GM21423 (cell line): ENCODE measurements around the gene SEC24A.
"Not testable (repeated sequence)": the region's sequence is repeated elsewhere in the genome, so short reads cannot be mapped to it uniquely, and the experiment has no call there.

Experiments used
- ATAC-seq: cut with Tn5 transposase; IDR thresholded peaks from one replicate; pipeline ENCODE4 v1.9.1; 2021; ENCODE audit warnings: mild to moderate bottlenecking, moderate library complexity; ENCODE audit not compliant: unreplicated experiment

Gene SEC24A

DNA sequence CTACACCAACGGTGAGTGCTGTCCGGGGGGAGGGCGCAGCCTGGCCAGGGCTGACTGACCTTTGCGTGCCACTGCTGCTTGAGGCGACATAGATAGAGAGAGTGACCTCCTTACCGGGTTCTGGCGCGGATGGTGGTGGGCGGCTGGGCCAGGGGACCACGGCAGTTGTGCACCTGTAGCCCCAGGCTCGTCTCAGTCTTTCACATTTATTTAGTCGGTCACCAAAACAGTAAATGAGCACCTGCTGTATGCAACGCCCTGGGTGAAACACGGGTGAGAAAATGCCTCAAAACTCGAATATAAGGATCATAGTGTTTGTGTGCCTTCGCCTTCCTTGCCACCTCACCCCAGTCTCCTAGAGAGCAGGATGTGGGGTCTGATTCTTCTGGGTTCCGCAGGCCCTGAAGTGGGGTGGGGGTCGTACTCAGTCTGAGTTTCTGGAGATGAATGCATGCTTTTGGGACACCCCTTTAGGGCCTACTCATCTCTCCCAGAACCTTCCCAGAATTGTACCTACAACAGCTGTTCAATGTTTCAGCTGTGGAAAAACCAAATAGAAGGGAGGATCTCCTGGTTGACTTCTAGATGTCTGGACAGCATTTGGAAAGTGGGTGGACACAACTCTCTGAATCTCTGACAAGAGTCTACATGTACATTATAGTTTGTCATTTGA, 714 bp downstream of the SEC24A start:
- peak; percentile 17 for ATAC-seq

DNA sequence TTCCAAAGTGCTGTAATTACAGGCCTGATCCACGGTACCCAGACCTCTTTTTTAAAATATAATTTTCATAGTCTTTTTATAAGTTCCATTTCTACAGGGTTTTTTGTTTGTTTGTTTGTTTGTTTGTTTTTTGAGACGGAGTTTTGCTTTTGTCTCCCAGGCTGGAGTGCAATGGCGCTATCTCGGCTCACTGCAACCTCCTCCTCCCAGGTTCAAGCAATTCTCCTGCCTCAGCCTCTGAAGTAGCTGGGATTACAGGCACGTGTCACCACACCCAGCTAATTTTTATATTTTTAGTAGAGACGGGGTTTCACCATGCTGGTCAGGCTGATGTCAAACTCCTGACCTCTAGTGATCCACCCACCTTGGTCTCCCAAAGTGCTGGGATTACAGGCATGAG, 2.1 kb downstream of the SEC24A start:
- not testable (repeated sequence) for ATAC-seq

DNA sequence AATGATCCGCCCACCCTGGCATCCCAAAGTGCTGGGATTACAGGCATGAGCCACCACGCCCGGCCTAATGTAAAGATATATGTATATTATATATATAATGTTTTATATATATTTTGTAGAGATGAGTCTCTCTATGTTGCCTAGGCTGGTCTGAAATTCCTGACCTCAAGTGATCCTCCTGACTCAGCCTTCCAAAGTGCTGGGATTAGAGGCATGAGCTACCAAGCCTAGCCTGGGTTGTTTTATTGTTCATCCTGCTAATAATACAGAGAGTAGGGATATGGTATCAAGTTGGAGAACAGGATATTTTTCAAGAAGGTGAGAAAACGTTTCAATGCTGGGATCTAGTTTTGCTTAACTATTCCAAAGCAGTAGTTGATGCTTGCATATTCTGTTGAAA, 2.9 kb downstream of the SEC24A start:
- ATAC-seq = no peak

DNA sequence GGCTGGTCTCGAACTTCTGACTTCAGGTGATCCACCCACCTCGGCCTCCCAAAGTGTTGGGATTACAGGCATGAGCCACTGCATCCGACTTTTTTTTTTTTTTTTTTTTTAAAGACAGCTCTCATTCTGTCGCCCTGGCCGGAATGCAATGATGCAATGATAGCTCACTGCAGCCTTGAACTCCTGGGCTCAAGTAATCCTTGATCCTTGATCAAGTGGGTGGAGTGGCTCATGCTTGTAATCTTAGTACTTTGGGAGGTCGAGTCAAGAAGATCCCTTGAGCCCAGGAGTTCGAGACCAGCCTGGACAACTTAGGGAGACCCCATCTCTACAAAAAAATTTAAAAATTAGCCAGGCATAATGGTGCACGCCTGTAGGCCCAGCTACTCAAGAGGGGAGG, 8.1 kb downstream of the SEC24A start:
- no peak for ATAC-seq

DNA sequence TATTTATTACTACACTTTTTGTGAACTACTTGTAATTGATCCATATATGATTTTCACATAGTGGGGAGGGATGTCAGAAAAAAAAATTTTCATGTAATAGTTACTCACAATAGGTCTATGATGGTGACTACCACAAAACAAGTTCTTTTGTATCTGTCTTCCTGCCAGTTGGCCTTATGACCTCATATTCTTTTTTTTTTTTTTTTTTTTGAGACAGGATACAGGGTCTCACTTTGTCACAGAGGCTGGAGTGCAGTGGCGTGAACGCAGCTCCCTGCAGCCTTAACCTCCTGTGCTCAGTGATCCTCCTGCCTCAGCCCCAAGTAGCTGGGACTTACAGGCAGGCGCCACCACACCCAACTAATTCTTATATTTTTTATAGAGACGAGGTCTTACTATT, 10.9 kb downstream of the SEC24A start:
- no peak for ATAC-seq

DNA sequence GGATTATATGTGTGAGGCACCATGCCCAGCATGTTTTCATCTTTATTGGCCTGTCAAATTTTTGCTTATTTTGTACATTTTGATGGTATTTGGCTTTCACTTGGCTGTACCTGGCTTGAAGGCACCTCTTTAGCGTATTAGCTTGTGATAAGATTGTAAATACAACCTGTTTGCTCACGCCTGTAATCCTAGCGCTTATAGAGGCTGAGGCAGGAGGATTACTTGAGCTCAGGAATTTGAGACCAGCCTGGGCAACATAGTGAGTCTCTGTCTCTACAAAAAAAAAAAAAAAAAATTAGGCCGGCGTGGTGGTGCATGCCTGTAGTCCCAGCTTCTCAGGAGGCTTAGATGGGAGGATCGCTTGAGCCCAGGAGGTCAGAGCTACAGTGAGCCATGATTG, 11.3 kb downstream of the SEC24A start:
- ATAC-seq = no peak

DNA sequence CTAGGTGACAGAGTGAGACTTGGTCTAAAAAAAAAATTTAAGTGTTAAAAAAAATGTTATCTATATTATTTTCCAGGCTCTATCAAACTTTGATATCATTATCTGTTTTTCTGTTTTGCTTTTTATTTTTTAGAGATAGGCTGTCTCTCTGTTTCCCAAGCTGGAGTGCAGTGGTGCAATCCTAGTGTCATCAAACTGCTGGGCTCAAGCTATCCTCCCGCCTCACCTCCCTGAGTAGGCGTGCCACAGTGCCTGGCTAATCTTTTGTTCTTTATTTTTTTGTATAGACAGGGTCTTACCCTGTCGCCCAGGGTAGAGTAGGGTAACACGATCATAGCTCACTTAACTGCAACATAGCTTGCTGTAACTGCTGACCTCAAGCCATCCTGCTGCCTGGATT, 14.4 kb downstream of the SEC24A start:
- no peak for ATAC-seq

DNA sequence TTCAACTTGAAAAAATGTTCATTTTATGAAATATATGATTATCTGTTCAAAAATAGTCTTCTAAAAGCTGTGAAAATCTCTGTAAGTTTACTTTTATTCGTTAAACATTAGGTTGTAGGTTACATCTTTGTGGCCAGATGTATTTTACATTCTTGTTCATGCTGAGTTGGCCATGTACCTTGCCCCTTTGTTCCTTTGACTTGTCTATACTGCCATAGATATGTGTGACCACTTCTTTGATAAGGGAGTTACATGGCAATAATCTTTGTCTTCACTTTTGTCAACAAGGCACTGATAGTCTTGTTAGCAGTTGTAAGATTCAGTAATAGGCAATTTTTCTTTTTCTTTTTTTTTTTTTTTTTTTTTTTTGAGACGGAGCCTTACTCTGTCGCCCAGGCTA, 15.9 kb downstream of the SEC24A start:
- no peak for ATAC-seq

DNA sequence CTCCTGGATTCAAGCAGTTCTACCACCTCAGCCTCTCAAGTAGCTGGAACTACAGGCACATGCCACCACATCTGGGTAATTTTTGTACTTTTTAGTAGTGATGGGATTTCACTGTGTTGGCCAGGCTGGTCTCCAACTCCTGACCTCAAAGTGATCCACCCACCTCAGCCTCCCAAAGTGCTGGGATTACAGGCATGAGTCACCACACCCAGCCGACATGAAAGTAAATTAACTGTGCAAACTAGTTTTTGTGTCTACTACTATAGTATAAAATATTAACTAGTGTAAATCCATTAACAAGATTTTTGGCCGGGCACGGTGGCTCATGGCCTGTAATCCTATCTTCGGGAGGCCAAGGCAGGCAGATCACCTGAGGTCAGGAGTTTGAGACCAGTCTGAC, 25.0 kb downstream of the SEC24A start:
- ATAC-seq = not testable (repeated sequence)

DNA sequence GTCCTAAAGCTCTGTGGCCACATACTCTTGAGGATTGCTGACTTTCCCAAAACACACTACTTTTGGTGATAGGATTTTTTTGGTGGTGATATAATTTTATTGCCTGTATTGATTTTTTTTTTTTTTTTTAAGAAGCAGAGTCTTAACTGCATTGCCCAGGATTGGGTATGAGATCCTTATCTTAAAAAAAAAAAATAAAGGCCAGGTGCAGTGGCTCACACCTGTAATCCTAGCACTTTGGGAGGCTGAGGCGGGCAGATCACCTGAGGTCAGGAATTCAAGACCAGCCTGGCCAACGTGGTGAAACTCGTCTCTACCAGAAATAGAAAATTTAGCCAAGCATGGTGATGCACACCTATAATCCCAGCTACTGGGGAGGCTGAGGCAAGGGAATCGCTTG, 28.8 kb downstream of the SEC24A start:
- not testable (repeated sequence) for ATAC-seq

DNA sequence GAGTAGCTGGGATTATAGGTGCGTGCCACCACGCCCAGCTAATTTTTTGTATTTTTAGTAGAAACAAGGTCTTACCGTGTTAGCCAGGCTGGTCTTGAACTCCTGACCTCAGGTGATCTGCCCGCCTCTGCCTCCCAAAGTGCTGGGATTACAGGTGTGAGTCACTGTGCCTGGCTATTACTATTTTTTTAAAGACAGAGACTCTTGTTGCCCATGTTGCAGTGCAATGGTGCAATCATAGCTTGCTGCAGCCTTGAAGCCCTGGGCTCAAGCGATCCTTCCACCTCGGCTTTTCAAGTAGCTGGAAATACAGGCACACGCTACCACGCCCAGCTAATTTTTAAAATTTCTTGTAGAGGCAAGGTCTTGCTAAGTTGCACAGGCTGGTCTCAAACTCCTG, 41.6 kb downstream of the SEC24A start:
- ATAC-seq = not testable (repeated sequence)

DNA sequence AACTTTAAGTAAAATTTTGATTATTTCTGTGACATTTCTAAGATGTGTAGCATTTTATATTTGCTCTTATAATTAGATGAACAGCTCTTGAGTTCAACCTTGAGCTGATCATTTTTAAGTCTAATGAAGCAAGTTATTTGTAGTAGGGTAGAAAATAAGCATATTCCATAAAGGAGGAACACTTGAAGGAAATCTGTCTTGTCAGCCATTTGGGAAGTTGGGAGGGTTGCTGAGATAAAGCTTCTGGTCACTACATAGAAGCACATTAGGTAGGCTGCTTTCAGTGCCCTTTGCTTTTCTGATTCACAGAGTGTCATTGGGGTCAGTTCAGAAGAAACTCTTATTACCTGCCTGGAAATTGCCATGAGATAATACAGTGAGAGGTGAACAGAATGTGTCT, 44.1 kb downstream of the SEC24A start:
- ATAC-seq = no peak

DNA sequence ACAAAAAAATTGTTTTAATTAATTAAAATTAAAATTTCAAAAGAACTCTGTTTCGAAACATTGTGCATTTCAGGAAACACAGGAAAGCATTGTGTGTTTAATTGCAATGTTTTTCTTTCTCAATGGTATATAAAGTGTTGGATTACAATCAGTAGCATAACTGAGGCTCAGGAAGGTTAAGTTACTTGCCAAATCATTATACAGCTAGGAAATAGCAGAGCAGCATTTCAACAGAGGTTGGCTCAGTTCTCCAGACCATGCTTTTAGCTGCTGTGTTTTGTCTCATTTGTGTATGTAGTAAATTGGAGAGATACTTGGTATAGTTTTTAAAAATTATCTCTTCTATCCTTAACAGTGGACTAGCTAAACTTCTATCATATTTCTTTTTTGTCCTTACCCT, 59.7 kb downstream of the SEC24A start:
- ATAC-seq = no peak

DNA sequence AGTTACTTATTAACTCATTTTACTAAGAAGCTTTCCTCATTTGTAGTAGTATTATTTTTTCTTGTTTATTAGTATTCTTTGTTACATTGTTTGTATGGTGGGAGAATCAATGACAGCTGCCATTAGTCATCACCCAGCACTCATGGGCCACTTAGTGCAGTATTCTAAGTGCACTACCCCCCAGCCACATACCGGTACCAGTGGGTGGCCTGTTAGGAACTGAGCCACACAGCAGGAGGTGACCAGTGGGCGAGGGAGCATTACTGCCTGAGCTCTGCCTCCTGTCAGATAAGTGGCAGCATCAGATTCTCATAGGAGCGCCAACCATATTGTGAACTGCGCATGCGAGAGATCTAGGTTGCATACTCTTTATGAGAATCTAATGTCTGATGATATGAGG, 65.5 kb downstream of the SEC24A start:
- no peak for ATAC-seq

DNA sequence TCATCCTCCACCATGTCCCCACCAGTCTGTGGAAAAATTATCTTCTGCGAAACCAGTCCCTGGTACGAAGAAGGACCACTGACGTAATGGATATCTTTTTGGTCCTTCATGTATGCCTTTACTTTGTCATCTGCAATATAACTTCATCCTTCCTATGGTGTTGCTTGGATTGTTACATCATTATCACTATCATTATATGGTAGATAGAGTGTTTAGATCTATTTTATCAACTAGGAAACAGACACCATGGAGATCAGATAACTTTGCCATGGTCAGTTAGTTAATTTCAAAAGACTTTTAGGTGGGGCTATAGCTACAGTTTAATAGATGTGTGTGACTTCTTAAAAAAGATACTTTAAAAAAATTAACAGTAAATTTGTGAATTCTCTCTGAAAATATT, 66.0 kb downstream of the SEC24A start:
- no peak for ATAC-seq

DNA sequence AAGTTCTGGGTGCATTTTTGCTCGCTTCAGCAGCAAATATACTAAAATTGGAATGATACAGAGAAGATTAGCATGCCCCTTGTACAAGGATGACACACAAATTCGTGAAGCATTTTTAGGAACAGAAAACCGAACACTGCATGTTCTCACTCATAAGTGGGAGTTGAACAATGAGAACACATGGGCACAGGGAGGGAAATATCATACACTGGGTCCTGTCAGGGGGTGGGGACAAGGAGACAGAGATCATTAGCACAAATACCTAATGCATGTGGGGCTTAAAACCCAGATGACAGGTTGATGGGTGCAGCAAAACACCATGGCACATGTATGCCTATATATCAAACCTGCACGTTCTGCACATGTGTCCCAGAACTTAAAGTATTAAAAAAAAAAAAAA, 66.9 kb downstream of the SEC24A start:
- not testable (repeated sequence) for ATAC-seq

DNA sequence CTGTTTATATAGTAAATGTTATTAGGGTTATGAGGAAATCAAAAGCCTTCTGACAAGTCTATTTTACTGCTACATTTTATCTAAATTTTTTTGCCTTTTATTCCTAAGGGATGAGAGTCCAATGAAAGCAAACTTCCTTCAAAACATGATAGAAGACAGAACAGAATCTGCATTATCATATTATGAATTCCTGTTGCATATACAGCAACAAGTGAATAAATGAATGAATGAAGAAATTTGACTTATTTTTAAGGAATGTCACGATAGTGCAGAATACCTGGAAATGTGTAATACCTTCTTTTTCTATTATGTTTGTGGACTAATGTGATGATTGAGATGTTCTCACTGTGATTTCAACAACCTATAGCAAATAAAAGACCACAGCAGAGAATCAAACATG, 76.3 kb downstream of the SEC24A start:
- no peak for ATAC-seq

DNA sequence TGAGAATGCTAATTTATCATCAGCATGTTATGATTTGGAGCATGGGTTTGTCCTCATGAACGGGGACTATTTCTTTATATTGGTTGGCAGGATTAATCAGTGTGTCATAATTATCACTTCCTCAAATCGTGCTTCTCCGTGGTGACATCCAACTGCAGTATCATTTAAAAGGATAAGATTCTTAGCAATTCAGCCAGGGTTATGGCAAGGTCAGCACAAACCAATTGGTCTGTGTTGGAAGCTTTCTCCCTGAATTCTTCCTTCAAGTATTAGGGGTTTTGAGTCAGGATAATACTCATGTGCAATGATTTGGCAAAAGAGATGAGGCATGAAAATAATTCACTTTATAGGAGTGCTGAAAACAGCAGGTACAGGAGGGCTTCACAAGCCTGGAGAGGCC, 84.2 kb downstream of the SEC24A start:
- no peak for ATAC-seq

DNA sequence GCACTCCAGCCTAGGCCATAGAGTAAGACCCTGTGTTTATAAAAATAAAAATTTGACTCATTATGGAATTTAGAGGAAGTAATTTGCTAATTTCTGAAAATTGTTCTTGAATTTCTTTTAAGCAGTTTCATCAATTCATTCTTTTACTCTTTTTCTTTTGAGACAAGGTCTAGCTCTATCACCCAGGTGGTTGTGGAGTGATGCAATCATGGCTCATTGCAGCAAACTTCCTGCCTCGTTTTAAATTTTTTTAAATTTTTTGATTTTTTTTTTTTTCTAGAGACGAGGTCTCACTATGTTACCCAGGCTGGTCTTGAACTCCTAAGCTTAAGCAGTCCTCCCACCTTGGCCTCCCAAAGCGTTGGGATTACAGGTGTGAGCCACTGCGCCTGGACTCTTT, 86.7 kb downstream of the SEC24A start:
- ATAC-seq = no peak

DNA sequence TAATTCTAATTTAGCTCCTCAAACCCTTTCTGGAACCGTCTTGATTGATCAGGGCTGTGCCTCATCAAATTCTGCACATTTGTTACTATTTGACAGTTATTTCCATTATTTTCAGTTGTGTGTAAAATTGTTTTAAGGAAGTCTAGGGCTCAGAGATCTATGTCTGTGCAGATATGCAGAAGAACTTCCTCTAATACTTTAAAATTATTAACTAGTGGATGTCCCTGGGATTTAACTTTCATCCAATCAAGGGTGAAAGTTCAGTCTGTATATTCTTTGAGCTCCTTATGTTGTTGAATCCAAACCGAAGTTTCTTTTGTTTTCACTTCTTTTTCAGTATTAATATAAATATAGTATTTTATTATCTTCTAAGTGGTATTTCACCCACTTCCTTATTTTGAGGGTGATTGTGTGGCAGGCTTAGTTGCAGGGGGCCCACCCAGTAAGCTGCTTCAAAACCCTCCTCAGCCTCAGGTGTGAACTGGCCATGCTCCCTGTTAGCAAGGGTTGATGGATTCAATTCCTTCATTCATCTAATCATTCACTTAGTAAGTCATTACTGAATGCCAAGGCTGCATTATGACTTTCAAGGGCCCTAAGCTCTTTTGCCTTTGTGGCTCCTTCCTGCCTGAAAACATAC, 87.7 kb downstream of the SEC24A start:
- no peak for ATAC-seq

DNA sequence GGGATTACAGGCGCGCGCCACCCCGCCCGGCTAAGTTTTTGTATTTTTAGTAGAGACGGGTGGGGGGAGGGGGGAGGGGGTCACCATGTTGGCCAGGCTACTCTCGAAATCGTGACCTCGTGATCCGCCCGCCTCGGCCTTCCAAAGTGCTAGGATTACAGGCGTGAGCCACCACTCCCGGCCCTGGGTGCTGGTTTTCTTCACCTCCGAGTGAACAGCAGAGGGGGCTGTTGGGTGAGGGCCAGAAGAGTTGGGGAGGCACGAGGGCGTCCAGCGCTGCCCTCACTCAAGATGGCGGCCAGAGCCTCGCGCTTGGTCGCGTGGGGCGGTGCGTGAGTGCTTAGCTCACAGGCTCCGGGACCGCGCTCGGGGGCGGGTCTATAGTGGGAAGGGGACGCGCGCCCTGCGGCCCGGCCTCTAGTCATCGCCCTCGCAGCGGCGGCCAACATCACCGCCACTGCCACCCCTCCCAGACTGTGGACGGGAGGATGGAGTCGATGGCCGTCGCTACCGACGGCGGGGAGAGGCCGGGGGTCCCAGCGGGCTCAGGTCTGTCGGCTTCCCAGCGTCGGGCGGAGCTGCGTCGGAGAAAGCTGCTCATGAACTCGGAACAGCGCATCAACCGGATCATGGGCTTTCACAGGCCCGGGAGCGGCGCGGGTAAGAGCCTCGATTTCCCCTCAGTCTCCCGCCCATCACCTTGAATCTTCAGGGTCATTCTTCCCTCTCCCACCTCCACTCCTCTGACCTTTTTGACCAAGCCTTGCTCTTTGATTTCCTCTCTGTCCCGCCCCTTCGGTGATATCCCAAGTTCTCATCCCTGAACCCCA, 89.8 kb downstream of the SEC24A start, which contains the start of gene CAMLG:
TSS of gene CAMLG (plus strand) at position 416 of the 830 bp plus-strand sequence. CDS start at position 489, 73 bp downstream.
- ATAC-seq = peak; percentile 94
